SK-N-MC (cell line): ENCODE data around the gene TSPOAP1.

Experiments
- DNase-seq: peaks from one replicate; pipeline ENCODE4 v3.0.0-alpha.2; 2011; ENCODE audit warnings: low read depth, low spot score
- H3K27ac ChIP-seq: fragments of 200-600 bp; sonication (generic); 2 replicates; pipeline ENCODE4 v1.5.1; 2016; ENCODE audit warnings: mixed run types
- H3K36me3 ChIP-seq: fragments of 200-600 bp; sonication (generic); 2 replicates; pipeline ENCODE4 v1.6.1; 2017; ENCODE audit warnings: antibody characterized with exemption, low read length, mixed read lengths; ENCODE audit not compliant: insufficient read depth
- H3K4me3 ChIP-seq: fragments of 200-600 bp; sonication (generic); 2 replicates; pipeline ENCODE4 v1.5.1; 2016
- H3K9ac ChIP-seq: fragments of 200-600 bp; sonication (generic); 2 replicates; pipeline ENCODE4 v1.8.0; 2017; ENCODE audit warnings: mixed run types, mixed read lengths; ENCODE audit not compliant: insufficient read length
- H3K9me3 ChIP-seq: fragments of 200-600 bp; sonication (generic); 2 replicates; pipeline ENCODE4 v1.6.1; 2017; ENCODE audit warnings: low read depth, mild to moderate bottlenecking, antibody characterized with exemption, low read length, moderate library complexity, mixed read lengths
- EZH2 ChIP-seq: fragments of 200-600 bp; sonication (generic); IDR thresholded peaks from one replicate; pipeline ENCODE4 v1.6.1; 2017; ENCODE audit warnings: antibody characterized with exemption
- FOXP2 ChIP-seq: optimal IDR thresholded peaks from 2 replicates; pipeline ENCODE3; 2011; ENCODE audit warnings: mild to moderate bottlenecking, moderate library complexity; ENCODE audit not compliant: insufficient read depth; ENCODE audit errors: extremely low read length, control extremely low read depth
- POLR2AphosphoS5 ChIP-seq: IDR thresholded peaks from 2 replicates; pipeline ENCODE4 v1.6.1; 2012; ENCODE audit warnings: mild to moderate bottlenecking, low read depth, low read length, borderline replicate concordance

TSPOAP1 gene

GRCh38 chr17:58281511-58282011 lies 47.0 kb downstream of the TSPOAP1 start:
- H3K9me3 ChIP-seq: no peaks in the 10 kb centered on the region
- no peak overlapping the region for H3K4me3 ChIP-seq
- DNase-seq: no peak
- no peak for TF ChIP-seq POLR2AphosphoS5
- no peak for TF ChIP-seq FOXP2
- no peak for TF ChIP-seq EZH2
- H3K36me3 ChIP-seq: no peaks in the 10 kb centered on the region
- no peak overlapping the region for H3K9ac ChIP-seq
- no peak overlapping the region for H3K27ac ChIP-seq

- Histone ChIP-seq H3K36me3 (no peaks in the 10 kb centered on the region), H3K9me3 (no peaks in the 10 kb centered on the region), H3K4me3 (no peak within 1 kb of the TSS), H3K9ac (no peak within 1 kb of the TSS), H3K27ac (no peak within 1 kb of the TSS)
- no peak for DNase-seq
- TF ChIP-seq FOXP2: no peak
- TF ChIP-seq POLR2AphosphoS5: no peak
- no peak for TF ChIP-seq EZH2
Observed at GRCh38 chr17:58280480-58281217, 47.9 kb downstream of the TSPOAP1 start, which contains the start of gene MPO. TSS of gene MPO (minus strand) at chr17:58280935. CDS start at chr17:58280758, 177 bp downstream.

- Histone ChIP-seq H3K27ac (no peak overlapping the region), H3K9ac (no peak overlapping the region), H3K4me3 (no peak overlapping the region), H3K36me3 (no peaks in the 10 kb centered on the region), H3K9me3 (no peaks in the 10 kb centered on the region)
- no peak for DNase-seq
- TF ChIP-seq FOXP2: no peak
- no peak for TF ChIP-seq POLR2AphosphoS5
- TF ChIP-seq EZH2: no peak
Observed at GRCh38 chr17:58279736-58280479, 48.7 kb downstream of the TSPOAP1 start.

- DNase-seq: no peak
- no peak overlapping the region for H3K9ac ChIP-seq
- no peaks in the 10 kb centered on the region for H3K9me3 ChIP-seq
- no peak overlapping the region for H3K4me3 ChIP-seq
- TF ChIP-seq FOXP2 (no peak), EZH2 (no peak), POLR2AphosphoS5 (no peak)
- H3K36me3 ChIP-seq: no peaks in the 10 kb centered on the region
- H3K27ac ChIP-seq: no peak overlapping the region
Observed at GRCh38 chr17:58279016-58279711, 49.4 kb downstream of the TSPOAP1 start.

- H3K4me3 ChIP-seq: no peak overlapping the region
- H3K27ac ChIP-seq: no peak overlapping the region
- no peak overlapping the region for H3K9ac ChIP-seq
- no peak for DNase-seq
- H3K36me3 ChIP-seq: no peaks in the 10 kb centered on the region
- TF ChIP-seq FOXP2 (no peak), POLR2AphosphoS5 (no peak), EZH2 (no peak)
- no peaks in the 10 kb centered on the region for H3K9me3 ChIP-seq
Observed at GRCh38 chr17:58278661-58279015, 50.0 kb downstream of the TSPOAP1 start.

GRCh38 chr17:58277802-58278595 lies 50.6 kb downstream of the TSPOAP1 start:
- TF ChIP-seq POLR2AphosphoS5 (no peak), EZH2 (no peak), FOXP2 (no peak)
- Histone ChIP-seq H3K36me3 (no peaks in the 10 kb centered on the region), H3K9ac (no peak overlapping the region), H3K27ac (no peak overlapping the region), H3K9me3 (no peaks in the 10 kb centered on the region), H3K4me3 (no peak overlapping the region)
- DNase-seq: no peak

GRCh38 chr17:58277107-58277801 lies 51.3 kb downstream of the TSPOAP1 start:
- no peaks in the 10 kb centered on the region for H3K9me3 ChIP-seq
- no peak for DNase-seq
- no peak for TF ChIP-seq EZH2
- H3K27ac ChIP-seq: no peak overlapping the region
- no peak overlapping the region for H3K4me3 ChIP-seq
- no peak overlapping the region for H3K9ac ChIP-seq
- no peaks in the 10 kb centered on the region for H3K36me3 ChIP-seq
